Measurements from ENCODE around the gene ILF3. TPM values are rescaled to one million over a fixed set of nuclear protein-coding genes. Genes with fewer than 3 reads are reported as not detected.

The ILF3 gene
- total RNA-seq, 2 experiments from 2014 or later: 464 to 491 TPM

DNA sequence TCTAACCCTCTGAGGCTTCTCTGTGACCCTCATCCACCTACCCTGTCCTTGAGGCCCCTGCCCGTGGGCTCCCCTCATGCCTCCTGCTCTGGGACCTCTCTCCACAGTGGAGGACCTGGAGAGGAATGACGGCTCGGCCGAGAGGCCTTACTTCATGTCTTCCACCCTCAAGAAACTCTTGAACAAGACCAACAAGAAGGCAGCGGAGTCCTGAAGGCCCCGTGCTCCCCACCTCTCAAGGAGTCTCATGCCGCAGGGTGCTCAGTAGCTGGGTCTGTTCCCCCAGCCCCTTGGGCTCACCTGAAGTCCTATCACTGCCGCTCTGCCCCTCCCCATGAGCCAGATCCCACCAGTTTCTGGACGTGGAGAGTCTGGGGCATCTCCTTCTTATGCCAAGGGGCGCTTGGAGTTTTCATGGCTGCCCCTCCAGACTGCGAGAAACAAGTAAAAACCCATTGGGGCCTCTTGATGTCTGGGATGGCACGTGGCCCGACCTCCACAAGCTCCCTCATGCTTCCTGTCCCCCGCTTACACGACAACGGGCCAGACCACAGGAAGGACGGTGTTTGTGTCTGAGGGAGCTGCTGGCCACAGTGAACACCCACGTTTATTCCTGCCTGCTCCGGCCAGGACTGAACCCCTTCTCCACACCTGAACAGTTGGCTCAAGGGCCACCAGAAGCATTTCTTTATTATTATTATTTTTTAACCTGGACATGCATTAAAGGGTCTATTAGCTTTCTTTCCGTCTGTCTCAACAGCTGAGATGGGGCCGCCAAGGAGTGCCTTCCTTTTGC is 10.8 kb upstream of the ILF3 start:
- peak overlapping the region; percentile 80 for H3K27ac Mint-ChIP-seq
- H3K36me3 Mint-ChIP-seq (ENCODE audit: low read depth): peaks cover 60% of the 10 kb centered on the region
- Histone ChIP-seq H3K36me3 (ENCODE audit: insufficient read depth, low read length) (peaks cover 53% of the 10 kb centered on the region), H3K9me3 (ENCODE audit: control insufficient read depth in 1 of 2, insufficient read depth in 1 of 2, low read length in 2 of 2) (no peaks in the 10 kb centered on the region), H3K4me3 (ENCODE audit: low read length) (no peak overlapping the region), H3K27ac (ENCODE audit: low read depth in 1 of 2, low read length in 2 of 2) (peak overlapping the region; percentile 4 to 29), H3K27me3 (ENCODE audit: control insufficient read depth in 1 of 2, insufficient read depth in 2 of 2, low read length in 2 of 2) (no peaks in the 10 kb centered on the region), H3K4me1 (ENCODE audit: insufficient read depth, low read length) (peaks cover 29% of the 10 kb centered on the region)
- no peaks in the 10 kb centered on the region for H3K9me3 Mint-ChIP-seq
- peaks cover 30% of the 10 kb centered on the region for H3K4me1 Mint-ChIP-seq (ENCODE audit: low read depth)
- H3K4me3 Mint-ChIP-seq: no peak overlapping the region
- no peaks in the 10 kb centered on the region for H3K27me3 Mint-ChIP-seq
- no peak for ATAC-seq (ENCODE audit: poor library complexity)
- no peak for TF ChIP-seq CTCF (IDR thresholded peaks at IDR 0.05)
- intact Hi-C loops (cut with DNase I, micrococcal nuclease): loop anchor here in 1 of 2 experiments (5.0 kb wide), 1 partner anchor 41 kb away; no protein-coding TSS in a partner anchor
- CTCF ChIA-PET: interaction anchor here (1.6 to 5.9 kb wide), 5 partner anchors 40 to 138 kb away, joined by 4 to 132 read pairs (median 24); partner anchors contain the start of gene QTRT1
- peak in 1 of 14 experiments; percentile 44 for DNase-seq
- POLR2A ChIA-PET: interaction anchor here (0.5 to 7.9 kb wide), 11 partner anchors 9 to 76 kb away, joined by 3 to 82 read pairs (median 6); partner anchors contain the start of genes DNM2 and QTRT1

GRCh38 chr19:10643968-10644259 is 10.2 kb upstream of the ILF3 start:
- intact Hi-C loops (cut with DNase I, micrococcal nuclease): loop anchor here (1.0 to 5.0 kb wide), 2 partner anchors 42 to 63 kb away; no protein-coding TSS in a partner anchor
- peaks cover 49% of the 10 kb centered on the region for H3K36me3 ChIP-seq (ENCODE audit: insufficient read depth, low read length)
- H3K4me3 ChIP-seq (ENCODE audit: low read length): no peak overlapping the region
- ATAC-seq (ENCODE audit: poor library complexity) (no peak), DNase-seq (no peak)
- ChIA-PET POLR2A (interaction anchor here (0.8 to 7.9 kb wide), 11 partner anchors 9 to 76 kb away, joined by 3 to 82 read pairs (median 6); partner anchors contain the start of genes DNM2 and QTRT1), CTCF (interaction anchor here (0.9 to 5.9 kb wide), 13 partner anchors 10 to 220 kb away, joined by 3 to 132 read pairs (median 4); partner anchors contain the start of gene QTRT1)
- peaks cover 29% of the 10 kb centered on the region for H3K4me1 ChIP-seq (ENCODE audit: insufficient read depth, low read length)
- Mint-ChIP-seq H3K4me1 (ENCODE audit: low read depth) (peaks cover 31% of the 10 kb centered on the region), H3K36me3 (ENCODE audit: low read depth) (peaks cover 60% of the 10 kb centered on the region), H3K27ac (peak overlapping the region; percentile 80), H3K4me3 (no peak overlapping the region), H3K27me3 (no peaks in the 10 kb centered on the region), H3K9me3 (no peaks in the 10 kb centered on the region)
- H3K27ac ChIP-seq (ENCODE audit: low read depth in 1 of 2, low read length in 2 of 2): peak overlapping the region; percentile 4 to 29
- TF ChIP-seq CTCF (IDR thresholded peaks at IDR 0.05): no peak
- no peaks in the 10 kb centered on the region for H3K9me3 ChIP-seq (ENCODE audit: control insufficient read depth in 1 of 2, insufficient read depth in 1 of 2, low read length in 2 of 2)
- H3K27me3 ChIP-seq (ENCODE audit: control insufficient read depth in 1 of 2, insufficient read depth in 2 of 2, low read length in 2 of 2): no peaks in the 10 kb centered on the region

DNA sequence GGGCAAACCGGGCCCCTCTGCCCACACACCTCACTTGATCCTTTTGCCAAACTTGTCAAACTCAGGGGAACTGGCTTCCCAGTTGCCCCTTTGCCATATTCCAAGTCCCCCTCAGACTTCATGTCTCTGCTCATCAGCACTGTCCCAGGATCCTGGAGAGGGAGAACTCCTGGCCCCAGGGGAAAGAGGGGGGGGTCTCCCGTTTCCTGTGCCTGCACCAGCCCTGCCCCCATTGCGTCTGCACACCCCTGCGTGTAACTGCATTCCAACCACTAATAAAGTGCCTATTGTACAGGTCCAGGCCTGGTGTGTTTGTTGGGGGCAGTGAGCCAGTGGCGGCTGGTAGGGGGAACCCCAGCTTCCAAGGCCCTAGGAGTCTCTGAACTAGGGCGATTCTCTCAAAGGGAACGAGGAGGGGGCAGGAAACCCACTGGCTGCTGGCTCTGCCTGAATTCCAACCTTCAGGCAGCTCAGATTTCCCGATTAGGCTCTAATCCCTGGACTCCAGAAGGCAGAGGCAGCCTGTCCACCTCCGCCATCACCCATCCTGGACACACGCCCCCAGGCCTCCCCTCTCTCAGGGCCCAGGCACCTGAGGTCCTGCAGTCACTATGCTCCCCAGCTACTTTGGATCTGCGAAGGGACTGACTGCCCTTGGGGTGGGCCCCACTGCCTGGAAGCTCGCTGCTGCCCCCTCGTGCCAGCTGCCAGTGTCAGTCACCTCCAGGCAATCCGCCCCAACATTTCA is 9.7 kb upstream of the ILF3 start:
- Mint-ChIP-seq H3K27ac (peak overlapping the region; percentile 80), H3K4me3 (peak overlapping the region; percentile 48), H3K4me1 (ENCODE audit: low read depth) (peaks cover 31% of the 10 kb centered on the region), H3K27me3 (no peaks in the 10 kb centered on the region), H3K36me3 (ENCODE audit: low read depth) (peaks cover 55% of the 10 kb centered on the region), H3K9me3 (no peaks in the 10 kb centered on the region)
- Histone ChIP-seq H3K36me3 (ENCODE audit: insufficient read depth, low read length) (peaks cover 44% of the 10 kb centered on the region), H3K27me3 (ENCODE audit: control insufficient read depth in 1 of 2, insufficient read depth in 2 of 2, low read length in 2 of 2) (no peaks in the 10 kb centered on the region), H3K27ac (ENCODE audit: low read depth in 1 of 2, low read length in 2 of 2) (peak overlapping the region; percentile 4 to 34), H3K9me3 (ENCODE audit: control insufficient read depth in 1 of 2, insufficient read depth in 1 of 2, low read length in 2 of 2) (no peaks in the 10 kb centered on the region), H3K4me3 (ENCODE audit: low read length) (no peak overlapping the region), H3K4me1 (ENCODE audit: insufficient read depth, low read length) (peaks cover 29% of the 10 kb centered on the region)
- DNase-seq (peak; percentile 79 to 91 (median 84)), ATAC-seq (ENCODE audit: poor library complexity) (peak; percentile 97)
- ChIA-PET CTCF (interaction anchor here (0.6 to 5.9 kb wide), 38 partner anchors 11 to 285 kb away, joined by 3 to 132 read pairs (median 4); partner anchors contain the start of genes KRI1 and QTRT1), POLR2A (interaction anchor here (0.5 to 7.9 kb wide), 15 partner anchors 8 to 90 kb away, joined by 3 to 82 read pairs (median 5); partner anchors contain the start of genes DNM2 and QTRT1)
- peak; percentile 87 for TF ChIP-seq CTCF (IDR thresholded peaks at IDR 0.05)
- intact Hi-C loops (cut with DNase I, micrococcal nuclease): loop anchor here (1.0 to 5.0 kb wide), 2 partner anchors 42 to 63 kb away; no protein-coding TSS in a partner anchor

Data from CD4-positive, alpha-beta T cell (primary cell).